Stimulated activated naive CD8-positive, alpha-beta T cell treated with anti-CD3 and anti-CD28 coated beads, Interleukin-15, Interleukin-2, amounts not matched to agents 100 ng/mL and 50 ng/mL, for 24 hours (primary cell): ENCODE data around the gene CLK1.
A peak's percentile ranks its signal among the peaks of the same experiment; 100 is the strongest.

Source experiments
- H3K27ac Mint-ChIP-seq: one replicate; pipeline ENCODE4 v1.8.0; 2021; ENCODE audit warnings: mild to moderate bottlenecking, mixed read lengths
- H3K27me3 Mint-ChIP-seq: one replicate; pipeline ENCODE4 v1.8.0; 2021; ENCODE audit warnings: mixed read lengths
- H3K36me3 Mint-ChIP-seq: one replicate; pipeline ENCODE4 v1.8.0; 2021; ENCODE audit warnings: low read depth, mixed read lengths
- H3K4me1 Mint-ChIP-seq: one replicate; pipeline ENCODE4 v1.8.0; 2021; ENCODE audit warnings: low read depth, mixed read lengths
- H3K4me3 Mint-ChIP-seq: one replicate; pipeline ENCODE4 v1.8.0; 2021; ENCODE audit warnings: mild to moderate bottlenecking, mixed read lengths
- H3K9me3 Mint-ChIP-seq: one replicate; pipeline ENCODE4 v1.8.0; 2021; ENCODE audit warnings: mixed read lengths

The CLK1 gene

GRCh38 chr2:200809506-200810251 is 54.8 kb downstream of the CLK1 start:
- no peak overlapping the region for H3K27ac Mint-ChIP-seq

More at GRCh38 chr2:200809506-200810251, 54.8 kb downstream of the CLK1 start:
- H3K36me3 Mint-ChIP-seq = peaks cover 25% of the 10 kb centered on the region
- H3K4me1 Mint-ChIP-seq = peaks cover 39% of the 10 kb centered on the region
- no peaks in the 10 kb centered on the region for H3K27me3 Mint-ChIP-seq
- H3K4me3 Mint-ChIP-seq = peak overlapping the region; percentile 91
- H3K9me3 Mint-ChIP-seq = no peaks in the 10 kb centered on the region
